ENCODE data around the gene VAT1.

DNA sequence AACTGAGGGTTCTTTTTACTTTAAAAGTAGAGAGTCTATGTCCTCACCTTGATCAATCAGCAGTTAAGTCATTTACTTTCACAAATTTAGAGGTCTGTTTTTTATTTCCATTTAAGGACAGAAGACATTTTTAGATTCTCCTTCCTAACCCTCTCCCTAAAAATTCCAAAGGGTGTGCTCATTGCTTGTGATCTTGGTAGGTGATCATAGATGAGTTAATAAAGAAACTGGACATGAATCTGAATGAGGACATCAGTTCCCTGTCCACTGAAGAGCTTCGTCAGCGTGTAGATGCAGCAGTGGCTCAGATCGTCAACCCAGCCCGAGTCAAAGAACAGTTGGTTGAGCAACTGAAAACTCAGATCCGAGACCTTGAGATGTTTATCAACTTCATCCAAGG lies 33.0 kb downstream of the VAT1 start:
- TF ChIP-seq, protein P1, sequence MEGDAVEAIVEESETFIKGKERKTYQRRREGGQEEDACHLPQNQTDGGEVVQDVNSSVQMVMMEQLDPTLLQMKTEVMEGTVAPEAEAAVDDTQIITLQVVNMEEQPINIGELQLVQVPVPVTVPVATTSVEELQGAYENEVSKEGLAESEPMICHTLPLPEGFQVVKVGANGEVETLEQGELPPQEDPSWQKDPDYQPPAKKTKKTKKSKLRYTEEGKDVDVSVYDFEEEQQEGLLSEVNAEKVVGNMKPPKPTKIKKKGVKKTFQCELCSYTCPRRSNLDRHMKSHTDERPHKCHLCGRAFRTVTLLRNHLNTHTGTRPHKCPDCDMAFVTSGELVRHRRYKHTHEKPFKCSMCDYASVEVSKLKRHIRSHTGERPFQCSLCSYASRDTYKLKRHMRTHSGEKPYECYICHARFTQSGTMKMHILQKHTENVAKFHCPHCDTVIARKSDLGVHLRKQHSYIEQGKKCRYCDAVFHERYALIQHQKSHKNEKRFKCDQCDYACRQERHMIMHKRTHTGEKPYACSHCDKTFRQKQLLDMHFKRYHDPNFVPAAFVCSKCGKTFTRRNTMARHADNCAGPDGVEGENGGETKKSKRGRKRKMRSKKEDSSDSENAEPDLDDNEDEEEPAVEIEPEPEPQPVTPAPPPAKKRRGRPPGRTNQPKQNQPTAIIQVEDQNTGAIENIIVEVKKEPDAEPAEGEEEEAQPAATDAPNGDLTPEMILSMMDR (conservative IDR thresholded peaks at IDR 0.05 in 1 of 2, IDR thresholded peaks at IDR 0.05 in 1 of 2; ENCODE audit: low read depth in 1 of 2, low read length in 2 of 2): no peak
- no peak for TF ChIP-seq EZH2 (IDR thresholded peaks at IDR 0.05; ENCODE audit: low read length, missing control alignments)
